Measurements from ENCODE around the gene CACNB2. TPM values are rescaled to one million over a fixed set of nuclear protein-coding genes. Genes with fewer than 3 reads are reported as not detected.
A peak's percentile ranks its signal among the peaks of the same experiment; 100 is the strongest.

The CACNB2 gene
- total and polyA plus RNA-seq, 4 donors, result 0.90 to 23.9 (median 3.7) TPM

- no peaks in the 10 kb centered on the region for H3K9me3 ChIP-seq (ENCODE audit: control insufficient read depth in 4 of 4, insufficient read depth in 3 of 4, low read length in 3 of 4)
- no peaks in the 10 kb centered on the region for H3K36me3 ChIP-seq (ENCODE audit: control insufficient read depth in 4 of 4, insufficient read depth in 4 of 4, low read length in 4 of 4)
- TF ChIP-seq CTCF (IDR thresholded peaks at IDR 0.05; ENCODE audit: control extremely low read depth, extremely low read depth), result no peak
- WGBS, 2 donors, result 47 to 71% methylated on average over 5 of the region's 5 CpGs
- no peak overlapping the region for H3K4me3 ChIP-seq
- peak overlapping the region in 1 of 2 donors; percentile 26 for H3K27ac ChIP-seq (ENCODE audit: low read depth in 1 of 2, low read length in 1 of 2)
- DNase-seq (peak; percentile 34 to 85 (median 78)), ATAC-seq (ENCODE audit: insufficient read depth, low FRiP score) (no peak)
- H3K9ac ChIP-seq (ENCODE audit: insufficient read depth in 1 of 2, low read length in 2 of 2), result no peak overlapping the region
- H3K4me1 ChIP-seq (ENCODE audit: control insufficient read depth in 5 of 5, insufficient read depth in 5 of 5, low read length in 5 of 5), result peaks cover 0 to 13% (median 3%) of the 10 kb centered on the region in 5 donors
- H3K27me3 ChIP-seq (ENCODE audit: control insufficient read depth in 3 of 3, insufficient read depth in 3 of 3, low read length in 2 of 3), result no peaks in the 10 kb centered on the region
These were observed 193.4 kb downstream of the CACNB2 start for GRCh38 chr10:18333621-18334020.

- Histone ChIP-seq H3K9ac (ENCODE audit: insufficient read depth in 1 of 2, low read length in 2 of 2) (no peak overlapping the region), H3K4me1 (ENCODE audit: control insufficient read depth in 5 of 5, insufficient read depth in 5 of 5, low read length in 5 of 5) (peaks cover 0 to 13% (median 3%) of the 10 kb centered on the region in 5 donors), H3K4me3 (no peak overlapping the region), H3K36me3 (ENCODE audit: control insufficient read depth in 4 of 4, insufficient read depth in 4 of 4, low read length in 4 of 4) (no peaks in the 10 kb centered on the region), H3K27ac (ENCODE audit: low read depth in 1 of 2, low read length in 1 of 2) (peak overlapping the region in 1 of 2 donors; percentile 26), H3K27me3 (ENCODE audit: control insufficient read depth in 3 of 3, insufficient read depth in 3 of 3, low read length in 2 of 3) (no peaks in the 10 kb centered on the region), H3K9me3 (ENCODE audit: control insufficient read depth in 4 of 4, insufficient read depth in 3 of 4, low read length in 3 of 4) (no peaks in the 10 kb centered on the region)
- DNase-seq (peak in 2 of 3 donors; percentile 31 to 41), ATAC-seq (ENCODE audit: insufficient read depth, low FRiP score) (no peak)
- 40 to 56% methylated on average over 8 of the region's 8 CpGs for WGBS, 2 donors
- no peak for TF ChIP-seq CTCF (IDR thresholded peaks at IDR 0.05; ENCODE audit: control extremely low read depth, extremely low read depth)
These were observed 194.1 kb downstream of the CACNB2 start for GRCh38 chr10:18334116-18334867.

GRCh38 chr10:18340496-18341051 lies 200.3 kb downstream of the CACNB2 start:
- ATAC-seq (ENCODE audit: insufficient read depth, low FRiP score), result peak; percentile 27

More at GRCh38 chr10:18340496-18341051, 200.3 kb downstream of the CACNB2 start:
- peak; percentile 33 to 60 (median 60) for DNase-seq
- Histone ChIP-seq H3K4me3 (no peak overlapping the region), H3K27ac (ENCODE audit: low read depth in 1 of 2, low read length in 1 of 2) (peak overlapping the region; percentile 15 to 88), H3K9ac (ENCODE audit: insufficient read depth in 1 of 2, low read length in 2 of 2) (peak overlapping the region in 1 of 2 donors; percentile 77), H3K9me3 (ENCODE audit: control insufficient read depth in 4 of 4, insufficient read depth in 3 of 4, low read length in 3 of 4) (no peaks in the 10 kb centered on the region), H3K36me3 (ENCODE audit: control insufficient read depth in 4 of 4, insufficient read depth in 4 of 4, low read length in 4 of 4) (no peaks in the 10 kb centered on the region), H3K4me1 (ENCODE audit: control insufficient read depth in 5 of 5, insufficient read depth in 5 of 5, low read length in 5 of 5) (peaks cover 0 to 11% (median 0%) of the 10 kb centered on the region in 5 donors), H3K27me3 (ENCODE audit: control insufficient read depth in 3 of 3, insufficient read depth in 3 of 3, low read length in 2 of 3) (no peaks in the 10 kb centered on the region)
- WGBS, 2 donors, result 38 to 68% methylated on average over 13 of the region's 13 CpGs
- TF ChIP-seq CTCF (IDR thresholded peaks at IDR 0.05; ENCODE audit: control extremely low read depth, extremely low read depth), result no peak

All from lung (tissue), 12 donors.